Endothelial cell of umbilical vein (primary cell): ENCODE data around the gene GAD2. TPM values are rescaled to one million over a fixed set of nuclear protein-coding genes. Genes with fewer than 3 reads are reported as not detected.

ENCODE experiments used
- BruUV-seq: library from RNA; stranded (reverse); fragments of 400-500 nt; replicated peaks from 2 replicates; lab custom pipeline; 2021; lab: Mats Ljungman, UMichigan
- CTCF ChIA-PET: fragments of 300-600, 350-600 bp; sonication (Branson Sonifier 250); formaldehyde crosslinking; loops from one replicate; lab custom pipeline; 2021; ENCODE audit warnings: antibody characterized with exemption, inconsistent platforms; lab: Charles Lee
- POLR2A ChIA-PET: fragments of 300-600, 350-600 bp; sonication (Branson Sonifier 250); formaldehyde crosslinking; loops from one replicate; lab custom pipeline; 2021; ENCODE audit warnings: antibody characterized with exemption, inconsistent platforms; lab: Charles Lee
- DNase-seq: peaks from one replicate; pipeline ENCODE4 v3.0.0-alpha.2; 2011; ENCODE audit warnings: low read depth, low spot score
- FAIRE-seq: peaks from 2 replicates; lab custom pipeline; 2011; peaks lifted over from hg19 to GRCh38; lab: Jason Lieb, UNC
- H2AFZ ChIP-seq: 2 replicates; pipeline ENCODE4 v1.6.0; 2012; ENCODE audit warnings: low read depth, low read length, control low read depth, inconsistent platforms
- H3K27ac ChIP-seq: 2 replicates; pipeline ENCODE4 v1.5.1; 2011; ENCODE audit warnings: low read depth, mild to moderate bottlenecking, control low read depth, low read length, moderate library complexity; ENCODE audit not compliant: insufficient read depth
- H3K27me3 ChIP-seq, 2 experiments: 2 replicates each; pipeline versions ENCODE4 v1.6.0 to v1.6.1; 2011; ENCODE audit warnings: low read length in 2 of 2, mixed read lengths in 1 of 2; ENCODE audit not compliant: control insufficient read depth in 2 of 2, insufficient read depth in 2 of 2
- H3K36me3 ChIP-seq, 2 experiments: 2 replicates in 1 of 2; 3 replicates in 1 of 2; pipeline ENCODE4 v1.5.1; 2011; ENCODE audit warnings: low read length in 2 of 2, mild to moderate bottlenecking in 1 of 2, moderate library complexity in 1 of 2; ENCODE audit not compliant: control insufficient read depth in 2 of 2, insufficient read depth in 2 of 2; ENCODE audit errors: extremely low read depth in 1 of 2
- H3K4me1 ChIP-seq: 3 replicates; pipeline ENCODE4 v1.5.1; 2011; ENCODE audit warnings: mild to moderate bottlenecking, low read length; ENCODE audit not compliant: control insufficient read depth, insufficient read depth; ENCODE audit errors: extremely low read depth
- H3K4me2 ChIP-seq: 2 replicates; pipeline ENCODE4 v1.6.1; 2011; ENCODE audit warnings: low read length, control low read depth, mixed read lengths; ENCODE audit not compliant: insufficient read depth
- H3K4me3 ChIP-seq, 3 experiments: fragments of 200-600 bp in 1 of 3; sonication (generic), shearing (Covaris generic) in 1 of 3; replicated peaks in 1 of 3; 2 replicates each; pipeline ENCODE4 v1.5.1; 2011 to 2016; ENCODE audit warnings: control low read depth in 3 of 3, low read length in 3 of 3, mild to moderate bottlenecking in 2 of 3, inconsistent platforms in 1 of 3, low read depth in 1 of 3, moderate library complexity in 1 of 3; ENCODE audit not compliant: insufficient read depth in 1 of 3
- H3K79me2 ChIP-seq: 2 replicates; pipeline ENCODE4 v1.6.0; 2012; ENCODE audit warnings: low read length, inconsistent platforms; ENCODE audit not compliant: control insufficient read depth, insufficient read depth
- H3K9ac ChIP-seq: replicated peaks from 2 replicates; pipeline ENCODE3; 2011; ENCODE audit warnings: low read length, control low read depth; ENCODE audit not compliant: insufficient read depth; ENCODE audit errors: extremely low read depth
- H3K9me1 ChIP-seq: replicated peaks from 3 replicates; pipeline ENCODE4 v1.6.0; 2011; ENCODE audit warnings: mild to moderate bottlenecking, low read length; ENCODE audit not compliant: control insufficient read depth, insufficient read depth; ENCODE audit errors: extremely low read depth
- H3K9me3 ChIP-seq: replicated peaks from 2 replicates; pipeline ENCODE4 v1.5.1; 2012; ENCODE audit warnings: low read length, inconsistent platforms; ENCODE audit not compliant: control insufficient read depth, insufficient read depth
- H4K20me1 ChIP-seq: replicated peaks from 2 replicates; pipeline ENCODE3; 2011; ENCODE audit warnings: mild to moderate bottlenecking, low read length; ENCODE audit not compliant: control insufficient read depth, insufficient read depth; ENCODE audit errors: extremely low read depth
- EZH2 ChIP-seq: IDR thresholded peaks from 2 replicates; pipeline ENCODE4 v1.6.1; 2012; ENCODE audit warnings: borderline replicate concordance, low read depth, mild to moderate bottlenecking, moderate library complexity, low read length, inconsistent platforms; ENCODE audit not compliant: severe bottlenecking
- GATA2 ChIP-seq: IDR thresholded peaks from 2 replicates; pipeline ENCODE4 v1.7.0; 2011; ENCODE audit warnings: low read depth, mild to moderate bottlenecking, moderate library complexity, mixed read lengths, low read length; ENCODE audit not compliant: insufficient read length, insufficient read depth
- JUN ChIP-seq: IDR thresholded peaks from 2 replicates; pipeline ENCODE4 v1.6.1; 2011; ENCODE audit warnings: borderline replicate concordance, low read depth; ENCODE audit not compliant: insufficient read length, insufficient read depth
- MAX ChIP-seq: IDR thresholded peaks from 2 replicates; pipeline ENCODE4 v1.6.1; 2011; ENCODE audit not compliant: insufficient read depth, insufficient read length
- MYC ChIP-seq: IDR thresholded peaks from one replicate; pipeline ENCODE4 v1.6.1; 2011; ENCODE audit warnings: mild to moderate bottlenecking, low read depth, low read length
- POLR2A ChIP-seq: IDR thresholded peaks from 2 replicates; pipeline ENCODE4 v1.6.1; 2012; ENCODE audit warnings: low read depth, mild to moderate bottlenecking, control low read depth, low read length
- POLR2AphosphoS5 ChIP-seq: IDR thresholded peaks from 2 replicates; pipeline ENCODE4 v1.6.1; 2012; ENCODE audit warnings: low read depth, mild to moderate bottlenecking, control low read depth, low read length, moderate library complexity; ENCODE audit not compliant: insufficient read depth
- dilution Hi-C: fragments of 300-500 bp; cut with MboI; formaldehyde crosslinking; loops from one replicate; pipeline ENCODE4 v1.15.0; 2019; ENCODE audit warnings: low sequenced_read_pairs; ENCODE audit not compliant: extremely low pct_ligation_motif_present
- intact Hi-C: fragments of 100-400 bp; cut with micrococcal nuclease; formaldehyde crosslinking; loops from one replicate; pipeline ENCODE4 v1.10.0; 2022
- polyA plus RNA-seq, 4 experiments: library from polyadenylated mRNA; depleted of rRNA in 3 of 4; stranded (reverse) in 3 of 4; unstranded in 1 of 4; fragments of >200 nt; gene quantifications; 2 replicates each; pipeline versions ENCODE4 v1.2.1 to v1.2.3, GENCODE V29; 2011 to 2012; ENCODE audit warnings: missing spikeins in 1 of 4
- total RNA-seq: library from RNA; stranded (reverse); gene quantifications from 2 replicates; pipeline ENCODE4 v1.2.3, GENCODE V29; 2021

The GAD2 gene
- total and polyA plus RNA-seq, 2 donors (not counting 3 experiments of a cell fraction or from before 2014, with no cell fraction given), result not detected

DNA sequence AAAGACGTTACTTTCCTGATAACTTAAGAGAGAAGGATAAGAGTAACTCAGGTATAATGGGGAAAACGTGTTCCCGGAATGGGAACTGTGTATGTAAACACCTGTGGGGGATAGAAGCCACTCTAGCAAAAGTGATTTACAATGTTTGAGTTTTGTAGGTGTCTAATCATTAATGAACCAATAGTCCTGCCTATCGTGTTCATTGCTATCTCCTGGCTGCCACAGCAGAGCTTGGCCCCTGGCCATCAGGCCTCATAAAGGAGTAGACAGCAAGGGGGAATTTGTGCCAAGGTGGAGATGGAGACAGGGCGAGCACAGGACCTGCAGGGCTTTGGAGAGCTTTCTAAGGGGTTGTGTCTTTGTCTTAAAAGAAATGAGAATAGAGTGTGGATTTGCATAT lies 102.1 kb downstream of the GAD2 start:
- H3K4me3 ChIP-seq, result no peak overlapping the region
- FAIRE-seq (no peak), DNase-seq (no peak)
- no peak overlapping the region for H2AFZ ChIP-seq
- TF ChIP-seq POLR2A (no peak), MYC (no peak), EZH2 (no peak)
- intact Hi-C loops, result no loop called here
- no peaks in the 10 kb centered on the region for H3K27me3 ChIP-seq
- H3K27ac ChIP-seq, result no peak overlapping the region
- H3K4me1 ChIP-seq, result no peaks in the 10 kb centered on the region
- H3K9ac ChIP-seq, result no peak overlapping the region
- no peaks in the 10 kb centered on the region for H4K20me1 ChIP-seq
- peaks cover 6% of the 10 kb centered on the region for H3K9me3 ChIP-seq
- H3K4me2 ChIP-seq, result no peak overlapping the region
- ChIA-PET CTCF (no interaction called here), POLR2A (no interaction called here)
- no peaks in the 10 kb centered on the region for H3K9me1 ChIP-seq
- H3K79me2 ChIP-seq, result no peaks in the 10 kb centered on the region
- no TSS peak for BruUV-seq
- no peaks in the 10 kb centered on the region for H3K36me3 ChIP-seq
- dilution Hi-C loops, result no loop called here

- no peaks in the 10 kb centered on the region for H3K36me3 ChIP-seq
- no peak overlapping the region for H3K27ac ChIP-seq
- H3K9ac ChIP-seq, result no peak overlapping the region
- FAIRE-seq (no peak), DNase-seq (no peak)
- H3K9me1 ChIP-seq, result no peaks in the 10 kb centered on the region
- no peaks in the 10 kb centered on the region for H3K79me2 ChIP-seq
- TF ChIP-seq POLR2AphosphoS5 (no peak), JUN (no peak), EZH2 (no peak), MAX (no peak), POLR2A (no peak), GATA2 (no peak)
- intact Hi-C loops, result no loop called here
- peaks cover 6% of the 10 kb centered on the region for H3K9me3 ChIP-seq
- dilution Hi-C loops, result no loop called here
- no peak overlapping the region for H3K4me2 ChIP-seq
- H3K27me3 ChIP-seq, result no peaks in the 10 kb centered on the region
- no peak overlapping the region for H2AFZ ChIP-seq
- no peaks in the 10 kb centered on the region for H3K4me1 ChIP-seq
- ChIA-PET CTCF (no interaction called here), POLR2A (no interaction called here)
- H3K4me3 ChIP-seq, result no peak overlapping the region
- no TSS peak for BruUV-seq
- no peaks in the 10 kb centered on the region for H4K20me1 ChIP-seq
These were observed 106.6 kb downstream of the GAD2 start for GRCh38 chr10:26323219-26323618.
